BE2C (cell line): ENCODE results near the gene DGKK.

Experiments used
- DNase-seq: peaks from one replicate; pipeline ENCODE4 v3.0.0-alpha.2; 2020
- H3K27me3 ChIP-seq: fragments of 250-450 bp; sonication (Bioruptor Pico); 2 replicates; pipeline ENCODE4 v1.5.1; 2020; ENCODE audit warnings: mild to moderate bottlenecking
- H3K36me3 ChIP-seq: fragments of 250-450 bp; sonication (Bioruptor Pico); 2 replicates; pipeline ENCODE4 v1.5.1; 2020; ENCODE audit warnings: mild to moderate bottlenecking
- H3K4me1 ChIP-seq: fragments of 250-450 bp; sonication (Bioruptor Pico); 2 replicates; pipeline ENCODE4 v1.5.1; 2020
- H3K4me3 ChIP-seq: 2 replicates; pipeline ENCODE4 v1.5.1; 2011; ENCODE audit warnings: low read depth, low read length
- H3K9me3 ChIP-seq: fragments of 250-450 bp; sonication (Bioruptor Pico); 2 replicates; pipeline ENCODE4 v1.5.1; 2020
- CTCF ChIP-seq: IDR thresholded peaks from 2 replicates; pipeline ENCODE4 v1.5.1; 2012; ENCODE audit warnings: mild to moderate bottlenecking, low read depth, low read length

The DGKK gene

GRCh38 chrX:50407976-50408375 lies 62.6 kb downstream of the DGKK start:
- no peak for TF ChIP-seq CTCF
- DNase-seq = no peak
- no peaks in the 10 kb centered on the region for H3K36me3 ChIP-seq
- H3K4me1 ChIP-seq = no peaks in the 10 kb centered on the region
- no peak overlapping the region for H3K4me3 ChIP-seq
- no peaks in the 10 kb centered on the region for H3K27me3 ChIP-seq
- no peaks in the 10 kb centered on the region for H3K9me3 ChIP-seq

GRCh38 chrX:50403903-50404302 lies 66.7 kb downstream of the DGKK start:
- DNase-seq = no peak
- Histone ChIP-seq H3K4me3 (no peak overlapping the region), H3K4me1 (no peaks in the 10 kb centered on the region), H3K27me3 (no peaks in the 10 kb centered on the region), H3K36me3 (no peaks in the 10 kb centered on the region), H3K9me3 (no peaks in the 10 kb centered on the region)
- TF ChIP-seq CTCF = no peak

GRCh38 chrX:50402886-50403285 lies 67.7 kb downstream of the DGKK start:
- H3K9me3 ChIP-seq = no peaks in the 10 kb centered on the region
- no peaks in the 10 kb centered on the region for H3K36me3 ChIP-seq
- no peak for DNase-seq
- TF ChIP-seq CTCF = no peak
- H3K27me3 ChIP-seq = no peaks in the 10 kb centered on the region
- H3K4me3 ChIP-seq = no peak overlapping the region
- H3K4me1 ChIP-seq = no peaks in the 10 kb centered on the region

- no peaks in the 10 kb centered on the region for H3K4me1 ChIP-seq
- no peak for TF ChIP-seq CTCF
These were observed 76.7 kb downstream of the DGKK start for GRCh38 chrX:50393902-50394301.

GRCh38 chrX:50386520-50386919 lies 84.1 kb downstream of the DGKK start:
- Histone ChIP-seq H3K9me3 (no peaks in the 10 kb centered on the region), H3K4me3 (no peak overlapping the region), H3K27me3 (no peaks in the 10 kb centered on the region), H3K36me3 (no peaks in the 10 kb centered on the region), H3K4me1 (no peaks in the 10 kb centered on the region)
- DNase-seq = no peak
- no peak for TF ChIP-seq CTCF

More at GRCh38 chrX:50393902-50394301, 76.7 kb downstream of the DGKK start:
- no peak for DNase-seq
- no peaks in the 10 kb centered on the region for H3K36me3 ChIP-seq
- no peaks in the 10 kb centered on the region for H3K27me3 ChIP-seq
- H3K9me3 ChIP-seq = no peaks in the 10 kb centered on the region
- no peak overlapping the region for H3K4me3 ChIP-seq

- DNase-seq = no peak
- no peaks in the 10 kb centered on the region for H3K4me1 ChIP-seq
- no peaks in the 10 kb centered on the region for H3K36me3 ChIP-seq
- no peak for TF ChIP-seq CTCF
- no peaks in the 10 kb centered on the region for H3K9me3 ChIP-seq
- no peak overlapping the region for H3K4me3 ChIP-seq
- H3K27me3 ChIP-seq = no peaks in the 10 kb centered on the region
These were observed 88.8 kb downstream of the DGKK start for GRCh38 chrX:50381729-50382415.
